ENCODE data around the gene CABP2.
"Not testable (repeated sequence)": the region's sequence is repeated elsewhere in the genome, so short reads cannot be mapped to it uniquely, and the experiment has no call there.

CABP2 gene

GRCh38 chr11:67476692-67477091 is 46.6 kb downstream of the CABP2 start:
- not testable (repeated sequence) for DNase-seq (ENCODE audit: low spot score)

GRCh38 chr11:67472882-67473281 is 50.4 kb downstream of the CABP2 start:
- DNase-seq (ENCODE audit: low spot score) = no peak

GRCh38 chr11:67470337-67471002 is 52.8 kb downstream of the CABP2 start:
- no peak for DNase-seq (ENCODE audit: low spot score)

- no peak for DNase-seq (ENCODE audit: low spot score)
Measured at GRCh38 chr11:67469508-67469811, 53.8 kb downstream of the CABP2 start.

Data from AG20443 (cell line).